Mesothelial cell of epicardium (in vitro differentiated cells): ENCODE results near the gene HSPH1. TPM values are rescaled to one million over a fixed set of nuclear protein-coding genes. Genes with fewer than 3 reads are reported as not detected.

Experiments used
- DNase-seq, 2 experiments: peaks; one replicate each; pipeline ENCODE4 v3.0.0; 2021; ENCODE audit warnings: low spot score in 2 of 2; ENCODE audit not compliant: unreplicated experiment in 2 of 2
- H3K27ac Mint-ChIP-seq: 2 replicates; pipeline ENCODE4 v1.8.0; 2021; ENCODE audit warnings: mixed read lengths
- H3K27me3 Mint-ChIP-seq: 2 replicates; pipeline ENCODE4 v1.8.0; 2021; ENCODE audit warnings: low read depth, mixed read lengths
- H3K36me3 Mint-ChIP-seq: 2 replicates; pipeline ENCODE4 v1.8.0; 2021; ENCODE audit warnings: mixed read lengths
- H3K4me1 Mint-ChIP-seq: 2 replicates; pipeline ENCODE4 v1.8.0; 2021; ENCODE audit warnings: mixed read lengths
- H3K4me3 Mint-ChIP-seq: 2 replicates; pipeline ENCODE4 v1.8.0; 2021; ENCODE audit warnings: mild to moderate bottlenecking, moderate library complexity, mixed read lengths
- H3K9me3 Mint-ChIP-seq: 2 replicates; pipeline ENCODE4 v1.8.0; 2021; ENCODE audit warnings: mixed read lengths
- total RNA-seq: library from RNA; stranded (reverse); gene quantifications from 3 replicates; pipeline ENCODE4 v1.2.1, GENCODE V29; 2021
- TF ChIP-seq, protein P1 (sequence below): fragments of 200-600 bp; sonication (generic); IDR thresholded peaks from one replicate; pipeline ENCODE4 v1.5.0; 2021; ENCODE audit warnings: antibody characterized with exemption; ENCODE audit not compliant: unreplicated experiment

HSPH1 gene
- total RNA-seq, 1 donor from 2014 or later: 75.1 TPM

DNA sequence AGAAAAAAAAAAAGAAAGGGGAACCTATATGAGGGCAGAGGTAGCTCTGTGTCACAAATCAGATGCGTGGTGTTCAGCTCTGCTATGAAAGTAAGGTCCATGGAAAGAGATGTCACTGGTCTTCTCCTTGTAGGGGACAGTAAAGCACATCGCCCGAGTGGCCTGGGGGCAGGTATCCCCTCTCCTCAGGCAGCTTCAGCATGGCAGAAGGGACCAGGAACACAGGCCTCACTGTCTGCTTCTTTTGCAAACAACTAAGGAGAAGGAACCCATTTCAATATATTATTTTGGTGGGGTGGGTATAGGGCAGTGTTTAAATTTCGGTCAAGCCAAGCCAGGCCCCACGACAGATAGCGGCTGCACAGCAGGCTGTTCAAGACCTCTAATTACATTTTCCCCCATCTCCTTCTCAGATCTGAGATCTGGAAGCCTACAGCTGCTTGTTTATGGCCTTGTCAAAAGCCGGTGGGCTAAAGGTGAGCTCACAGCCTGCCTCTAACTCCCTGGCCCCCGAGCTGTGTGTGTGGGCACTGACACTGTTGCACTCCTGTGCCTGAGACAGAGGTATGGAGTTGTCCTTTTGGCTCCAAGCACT is 72.8 kb downstream of the HSPH1 start:
- no peak overlapping the region for H3K4me3 Mint-ChIP-seq
- DNase-seq: no peak
- H3K36me3 Mint-ChIP-seq: no peaks in the 10 kb centered on the region
- no peak overlapping the region for H3K27ac Mint-ChIP-seq
- H3K27me3 Mint-ChIP-seq: no peaks in the 10 kb centered on the region
- no peaks in the 10 kb centered on the region for H3K9me3 Mint-ChIP-seq
- TF ChIP-seq, protein P1, sequence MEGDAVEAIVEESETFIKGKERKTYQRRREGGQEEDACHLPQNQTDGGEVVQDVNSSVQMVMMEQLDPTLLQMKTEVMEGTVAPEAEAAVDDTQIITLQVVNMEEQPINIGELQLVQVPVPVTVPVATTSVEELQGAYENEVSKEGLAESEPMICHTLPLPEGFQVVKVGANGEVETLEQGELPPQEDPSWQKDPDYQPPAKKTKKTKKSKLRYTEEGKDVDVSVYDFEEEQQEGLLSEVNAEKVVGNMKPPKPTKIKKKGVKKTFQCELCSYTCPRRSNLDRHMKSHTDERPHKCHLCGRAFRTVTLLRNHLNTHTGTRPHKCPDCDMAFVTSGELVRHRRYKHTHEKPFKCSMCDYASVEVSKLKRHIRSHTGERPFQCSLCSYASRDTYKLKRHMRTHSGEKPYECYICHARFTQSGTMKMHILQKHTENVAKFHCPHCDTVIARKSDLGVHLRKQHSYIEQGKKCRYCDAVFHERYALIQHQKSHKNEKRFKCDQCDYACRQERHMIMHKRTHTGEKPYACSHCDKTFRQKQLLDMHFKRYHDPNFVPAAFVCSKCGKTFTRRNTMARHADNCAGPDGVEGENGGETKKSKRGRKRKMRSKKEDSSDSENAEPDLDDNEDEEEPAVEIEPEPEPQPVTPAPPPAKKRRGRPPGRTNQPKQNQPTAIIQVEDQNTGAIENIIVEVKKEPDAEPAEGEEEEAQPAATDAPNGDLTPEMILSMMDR: no peak
- H3K4me1 Mint-ChIP-seq: peaks cover 7% of the 10 kb centered on the region

Other genes with a start within 250 kb of the HSPH1 start
- gene TEX26, start 229.2 kb downstream of the HSPH1 start, total RNA-seq: not detected in 3 replicates
- gene B3GLCT, start 38.1 kb upstream of the HSPH1 start, total RNA-seq: 26.0 to 28.8 TPM (median 27.2 TPM) in 3 replicates